ENCODE data around the gene LPCAT2.

The LPCAT2 gene

GRCh38 chr16:55502801-55503366 is 6.0 kb upstream of the LPCAT2 start:
- peak; percentile 87 for DNase-seq (ENCODE audit: low read depth, low spot score)

GRCh38 chr16:55503726-55504550 is 4.9 kb upstream of the LPCAT2 start:
- DNase-seq (ENCODE audit: low read depth, low spot score): no peak

GRCh38 chr16:55505333-55506015 is 3.4 kb upstream of the LPCAT2 start:
- DNase-seq (ENCODE audit: low read depth, low spot score): no peak

GRCh38 chr16:55506083-55506482 is 2.8 kb upstream of the LPCAT2 start:
- no peak for DNase-seq (ENCODE audit: low read depth, low spot score)

- DNase-seq (ENCODE audit: low read depth, low spot score): no peak
Observed at GRCh38 chr16:55506708-55507107, 2.2 kb upstream of the LPCAT2 start.

- no peak for DNase-seq (ENCODE audit: low read depth, low spot score)
Observed at GRCh38 chr16:55508271-55508921, 476 bp upstream of the LPCAT2 start.

- no peak for DNase-seq (ENCODE audit: low read depth, low spot score)
Observed at GRCh38 chr16:55510185-55510805, 1.4 kb downstream of the LPCAT2 start.

GRCh38 chr16:55512941-55513340 is 4.1 kb downstream of the LPCAT2 start:
- DNase-seq (ENCODE audit: low read depth, low spot score): no peak

GRCh38 chr16:55513616-55514015 is 4.7 kb downstream of the LPCAT2 start:
- no peak for DNase-seq (ENCODE audit: low read depth, low spot score)

- no peak for DNase-seq (ENCODE audit: low read depth, low spot score)
Observed at GRCh38 chr16:55515111-55515510, 6.2 kb downstream of the LPCAT2 start.

- DNase-seq (ENCODE audit: low read depth, low spot score): no peak
Observed at GRCh38 chr16:55521792-55522191, 12.9 kb downstream of the LPCAT2 start.

- no peak for DNase-seq (ENCODE audit: low read depth, low spot score)
Observed at GRCh38 chr16:55526441-55526840, 17.6 kb downstream of the LPCAT2 start.

GRCh38 chr16:55527885-55528284 is 19.0 kb downstream of the LPCAT2 start:
- no peak for DNase-seq (ENCODE audit: low read depth, low spot score)

- no peak for DNase-seq (ENCODE audit: low read depth, low spot score)
Observed at GRCh38 chr16:55529018-55529417, 20.1 kb downstream of the LPCAT2 start.

GRCh38 chr16:55530316-55530856 is 21.5 kb downstream of the LPCAT2 start:
- no peak for DNase-seq (ENCODE audit: low read depth, low spot score)

- no peak for DNase-seq (ENCODE audit: low read depth, low spot score)
Observed at GRCh38 chr16:55532227-55532626, 23.4 kb downstream of the LPCAT2 start.

GRCh38 chr16:55534756-55535155 is 25.9 kb downstream of the LPCAT2 start:
- no peak for DNase-seq (ENCODE audit: low read depth, low spot score)

GRCh38 chr16:55539049-55539448 is 30.2 kb downstream of the LPCAT2 start:
- no peak for DNase-seq (ENCODE audit: low read depth, low spot score)

GRCh38 chr16:55539488-55539887 is 30.6 kb downstream of the LPCAT2 start:
- DNase-seq (ENCODE audit: low read depth, low spot score): no peak

- no peak for DNase-seq (ENCODE audit: low read depth, low spot score)
Observed at GRCh38 chr16:55540221-55540620, 31.3 kb downstream of the LPCAT2 start.

- no peak for DNase-seq (ENCODE audit: low read depth, low spot score)
Observed at GRCh38 chr16:55542459-55543082, 33.7 kb downstream of the LPCAT2 start.

Data from smooth muscle cell of the brain vasculature (primary cell).